HTR-8/SVneo (cell line): Measurements from ENCODE around the gene PLCB2.

ENCODE experiments used
- DNase-seq: peaks from one replicate; pipeline ENCODE4 v3.0.0; 2011; ENCODE audit warnings: low spot score, mixed read lengths; ENCODE audit not compliant: insufficient read length
- FAIRE-seq: peaks from 2 replicates; lab custom pipeline; 2011; peaks lifted over from hg19 to GRCh38; lab: Jason Lieb, UNC

The PLCB2 gene

GRCh38 chr15:40290918-40291574, 16.7 kb downstream of the PLCB2 start:
- no peak for DNase-seq
- no peak for FAIRE-seq

- no peak for FAIRE-seq
Observed at GRCh38 chr15:40290545-40290917, 17.2 kb downstream of the PLCB2 start.

DNA sequence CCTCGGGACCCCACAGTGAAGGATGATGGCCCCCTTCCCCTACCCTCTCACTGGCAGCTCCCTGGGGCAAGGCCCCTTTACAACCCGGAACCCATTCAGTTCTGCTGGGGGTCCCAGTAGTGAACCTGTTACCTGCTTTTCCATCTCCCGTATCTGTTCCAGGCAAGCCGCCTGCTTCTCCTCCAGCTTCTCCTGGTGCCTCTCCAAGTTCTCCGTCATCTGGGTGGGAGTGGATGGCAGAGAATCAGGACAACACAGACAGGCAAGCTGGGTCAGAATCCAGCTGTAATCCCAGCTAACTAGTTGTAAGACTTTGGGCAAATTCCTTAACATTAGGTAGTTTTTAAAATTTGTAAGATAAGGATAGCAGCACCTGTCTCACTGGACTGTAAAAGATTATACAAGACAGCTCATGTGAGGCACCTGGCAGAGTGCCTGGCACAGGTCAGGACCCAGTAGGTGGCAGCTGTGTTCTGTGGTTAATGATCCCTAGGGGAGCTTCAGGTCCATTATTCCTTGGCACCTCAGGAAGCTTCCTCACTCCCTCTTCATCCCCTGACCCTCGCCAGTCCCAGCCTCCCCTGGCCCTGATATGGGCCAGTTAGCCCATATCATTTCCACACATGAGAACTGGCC, 18.5 kb downstream of the PLCB2 start:
- FAIRE-seq (no peak), DNase-seq (no peak)

More at GRCh38 chr15:40290545-40290917, 17.2 kb downstream of the PLCB2 start:
- no peak for DNase-seq

GRCh38 chr15:40287968-40288367, 19.8 kb downstream of the PLCB2 start:
- no peak for FAIRE-seq
- no peak for DNase-seq

DNA sequence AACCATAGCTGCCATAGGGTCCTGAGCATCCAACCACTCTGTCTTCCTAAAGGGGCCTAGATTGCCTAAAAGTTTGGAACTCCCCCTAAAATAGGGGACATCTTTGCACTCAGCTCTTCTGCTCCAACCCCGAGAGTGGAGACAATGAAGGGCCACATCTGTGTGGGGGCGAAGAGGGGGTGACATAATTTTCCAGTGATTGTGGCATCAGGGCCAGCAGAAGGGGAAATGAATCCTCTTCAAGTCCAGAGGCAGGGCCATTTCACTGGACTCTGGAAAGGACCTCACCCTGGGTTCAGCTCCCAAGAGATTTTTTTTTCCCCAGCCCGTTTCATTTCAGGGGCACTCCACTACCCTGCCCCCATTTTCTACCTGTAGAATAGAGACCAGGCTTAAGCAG, 20.2 kb downstream of the PLCB2 start:
- DNase-seq (no peak), FAIRE-seq (no peak)

GRCh38 chr15:40286794-40287193, 20.9 kb downstream of the PLCB2 start:
- no peak for DNase-seq
- FAIRE-seq = no peak

- FAIRE-seq = no peak
- DNase-seq = no peak
Observed at GRCh38 chr15:40286061-40286532, 21.6 kb downstream of the PLCB2 start.

DNA sequence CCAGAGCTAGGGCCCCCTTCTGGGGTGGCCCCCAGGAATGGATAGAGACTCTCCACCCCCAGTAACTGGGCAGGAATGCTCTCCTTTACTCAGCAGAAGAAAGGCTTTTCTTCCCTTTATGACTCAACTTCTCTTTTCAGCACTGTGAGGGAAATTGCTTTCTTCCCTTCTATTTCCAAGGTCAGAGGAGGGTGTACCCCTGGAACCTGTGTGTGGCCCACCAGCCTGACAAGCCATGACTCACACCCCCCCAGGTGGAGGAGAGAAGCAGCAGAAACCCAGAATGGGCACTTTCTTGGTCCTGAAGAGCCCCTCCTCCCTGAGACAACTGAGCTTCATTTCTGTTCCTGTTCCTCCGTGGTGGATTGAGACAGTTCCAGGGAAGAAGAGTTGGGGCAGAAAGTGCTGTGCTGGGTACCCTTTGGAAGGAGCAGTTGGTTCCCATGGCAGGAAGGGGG, 22.2 kb downstream of the PLCB2 start:
- DNase-seq = no peak

DNA sequence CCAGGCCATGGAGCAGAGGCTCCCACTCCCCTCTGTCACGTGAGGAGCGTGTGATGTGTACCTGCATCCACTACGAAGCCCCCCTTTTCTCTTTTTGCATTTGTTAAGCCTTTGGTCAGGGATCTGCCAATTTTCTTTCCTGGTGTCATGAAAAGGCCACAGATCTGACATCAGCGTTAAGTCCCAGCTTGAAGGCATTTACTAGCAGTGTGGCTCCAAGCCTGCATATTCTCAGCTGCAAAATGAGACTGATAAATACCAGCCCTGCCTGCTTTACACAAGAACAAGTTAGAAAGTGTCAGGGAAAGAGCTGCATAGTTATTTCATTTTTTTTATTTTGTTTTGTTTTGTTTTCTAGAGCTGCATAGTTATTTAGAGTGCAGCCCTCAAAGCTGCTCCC, 22.6 kb downstream of the PLCB2 start:
- no peak for DNase-seq
- FAIRE-seq = no peak

More for the DNA sequence above, 22.2 kb downstream of the PLCB2 start:
- no peak for FAIRE-seq

DNA sequence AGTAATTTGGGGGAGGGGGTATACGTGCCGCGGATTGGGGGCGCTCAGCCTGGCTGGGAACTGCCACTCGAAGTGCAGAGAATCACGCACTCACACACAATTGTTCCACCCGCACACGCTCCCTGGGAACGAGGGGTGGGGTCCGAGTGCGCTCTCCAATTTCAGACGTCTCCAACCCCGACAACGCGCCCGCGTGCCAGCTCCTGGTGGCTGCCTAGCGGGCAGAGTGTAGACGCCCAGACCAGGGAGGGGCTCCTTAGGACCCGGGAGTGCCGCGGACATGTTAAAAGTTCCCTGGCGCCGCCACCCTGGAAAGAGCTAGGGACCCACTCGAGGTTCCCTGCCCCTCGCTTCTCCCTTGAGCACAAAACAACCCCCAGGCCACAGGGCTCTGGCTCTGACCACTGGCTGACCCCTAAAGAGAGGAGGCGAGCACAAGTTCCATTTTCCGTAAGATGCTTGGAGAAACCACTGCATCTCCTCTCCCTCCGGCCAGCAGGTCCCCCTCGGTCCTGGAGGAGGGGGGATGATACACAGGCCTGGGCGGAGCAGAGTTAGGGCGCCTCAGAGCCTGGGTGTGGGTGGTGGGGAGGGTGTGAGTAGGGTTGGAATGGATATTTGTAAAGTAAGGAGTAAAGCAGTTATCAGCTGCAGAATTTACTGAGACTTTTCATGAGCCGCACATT, 24.0 kb downstream of the PLCB2 start:
- FAIRE-seq (no peak), DNase-seq (no peak)

DNA sequence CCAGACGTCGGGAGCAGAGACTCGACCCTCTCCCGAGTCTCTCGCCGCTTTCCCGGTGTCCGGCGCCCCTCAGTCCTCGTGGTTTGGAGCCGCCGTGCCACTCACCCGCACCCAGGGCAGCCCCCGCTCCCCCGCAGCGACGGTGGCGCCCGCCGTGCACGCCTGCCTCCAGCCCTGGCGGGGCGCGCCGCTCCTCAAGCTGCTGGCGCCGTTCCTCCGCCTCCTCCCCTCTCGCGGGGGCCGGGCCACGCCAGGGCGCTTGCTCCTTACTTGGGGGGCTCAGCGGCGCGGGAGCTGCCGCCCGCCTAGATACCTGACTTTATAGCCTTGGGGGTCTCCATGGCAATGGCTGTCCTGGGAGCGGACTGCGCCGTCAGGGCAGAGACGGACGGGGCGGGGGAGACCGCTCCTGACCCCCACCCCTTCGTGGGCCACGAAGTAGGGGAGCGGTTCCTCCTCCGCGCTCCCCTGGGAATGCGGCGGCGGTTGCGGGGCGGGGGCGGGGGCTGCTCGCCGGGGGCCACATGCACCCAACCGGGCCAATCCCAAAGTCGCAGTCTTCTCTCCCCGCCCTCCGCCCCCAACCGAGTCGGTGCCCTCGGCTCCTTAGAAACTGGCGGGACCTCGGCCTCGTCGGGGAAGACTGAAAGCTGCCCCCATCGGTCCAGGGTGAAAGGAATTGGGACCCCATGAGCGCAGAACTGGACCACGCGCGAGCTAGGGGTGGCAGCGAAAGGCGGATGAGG, 24.7 kb downstream of the PLCB2 start, which contains the start of gene ANKRD63:
ANKRD63 (minus strand) TSS at position 196 of the 746 bp plus-strand sequence. CDS start 478 bp downstream, outside the sequence.
- DNase-seq (no peak), FAIRE-seq (peak; percentile 4)

- DNase-seq = peak; percentile 48
- FAIRE-seq = peak; percentile 84
Observed at GRCh38 chr15:40282147-40282868, 25.4 kb downstream of the PLCB2 start.

- DNase-seq (no peak), FAIRE-seq (no peak)
Observed at GRCh38 chr15:40281801-40282146, 26.0 kb downstream of the PLCB2 start.

- no peak for FAIRE-seq
- DNase-seq = no peak
Observed at GRCh38 chr15:40281057-40281800, 26.5 kb downstream of the PLCB2 start.

GRCh38 chr15:40280260-40281056, 27.3 kb downstream of the PLCB2 start:
- FAIRE-seq = no peak

GRCh38 chr15:40279437-40280141, 28.1 kb downstream of the PLCB2 start:
- FAIRE-seq (peak; percentile 91), DNase-seq (peak; percentile 72)

More at GRCh38 chr15:40280260-40281056, 27.3 kb downstream of the PLCB2 start:
- no peak for DNase-seq

- DNase-seq (no peak), FAIRE-seq (no peak)
Observed at GRCh38 chr15:40278026-40278425, 29.7 kb downstream of the PLCB2 start.

DNA sequence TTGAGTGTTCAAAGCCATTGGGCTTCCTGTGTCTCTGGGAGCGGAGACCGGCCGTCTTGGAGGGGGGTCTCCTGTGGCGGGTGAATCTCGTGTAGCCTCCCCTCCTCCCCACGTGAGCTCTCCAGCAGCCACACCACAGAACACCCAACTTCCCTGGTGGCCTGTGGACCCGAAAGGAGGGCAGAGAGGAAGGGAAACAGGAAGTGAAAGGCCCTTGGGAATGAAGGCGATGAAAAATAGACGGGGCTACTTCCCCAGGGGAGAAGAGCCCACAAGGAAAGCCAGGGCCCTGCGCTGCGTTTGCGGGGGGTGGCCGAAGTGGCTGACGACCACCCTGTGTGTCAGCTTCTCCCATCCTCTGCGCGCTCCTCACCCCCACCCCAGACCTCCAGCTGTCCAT, 30.3 kb downstream of the PLCB2 start:
- no peak for FAIRE-seq

More for the DNA sequence above, 30.3 kb downstream of the PLCB2 start:
- no peak for DNase-seq
